ENCODE data around the gene FGFBP2.

- TF ChIP-seq CTCF (IDR thresholded peaks at IDR 0.05) = no peak
- no peak for TF ChIP-seq EZH2 (IDR thresholded peaks at IDR 0.05; ENCODE audit: borderline replicate concordance, insufficient read depth, low read depth, low read length, poor library complexity, severe bottlenecking)
Measured at GRCh38 chr4:15953625-15954024, 9.3 kb downstream of the FGFBP2 start.
